SHP77 treated with DMSO at 0.1 percent for 48 hours (cell line): Measurements from ENCODE around the gene IGFBP7.

ENCODE experiments used
- DNase-seq: peaks from one replicate; lab custom pipeline; 2025; lab: John Stamatoyannopoulos, UW

Gene IGFBP7

GRCh38 chr4:57129477-57129876 is 19.3 kb upstream of the IGFBP7 start:
- no peak for DNase-seq

- no peak for DNase-seq
Measured at GRCh38 chr4:57127361-57127760, 17.2 kb upstream of the IGFBP7 start.

- DNase-seq = no peak
Measured at GRCh38 chr4:57125996-57126395, 15.8 kb upstream of the IGFBP7 start.

- no peak for DNase-seq
Measured at GRCh38 chr4:57124145-57124544, 14.0 kb upstream of the IGFBP7 start.

GRCh38 chr4:57122959-57123358 is 12.8 kb upstream of the IGFBP7 start:
- DNase-seq = no peak

- DNase-seq = no peak
Measured at GRCh38 chr4:57119054-57119651, 9.0 kb upstream of the IGFBP7 start.

GRCh38 chr4:57117491-57117890 is 7.3 kb upstream of the IGFBP7 start:
- DNase-seq = no peak

- DNase-seq = no peak
Measured at GRCh38 chr4:57116245-57116644, 6.1 kb upstream of the IGFBP7 start.

GRCh38 chr4:57114973-57115372 is 4.8 kb upstream of the IGFBP7 start:
- DNase-seq = no peak

GRCh38 chr4:57113870-57114269 is 3.7 kb upstream of the IGFBP7 start:
- DNase-seq = no peak

GRCh38 chr4:57110640-57111511 is 691 bp upstream of the IGFBP7 start:
- no peak for DNase-seq

- no peak for DNase-seq
Measured at GRCh38 chr4:57109411-57109846, 756 bp downstream of the IGFBP7 start.

- no peak for DNase-seq
Measured at GRCh38 chr4:57106181-57106580, 4.0 kb downstream of the IGFBP7 start.

- DNase-seq = no peak
Measured at GRCh38 chr4:57104706-57105560, 5.3 kb downstream of the IGFBP7 start.

GRCh38 chr4:57103051-57103450 is 7.1 kb downstream of the IGFBP7 start:
- DNase-seq = no peak

GRCh38 chr4:57102050-57102624 is 8.0 kb downstream of the IGFBP7 start:
- no peak for DNase-seq

GRCh38 chr4:57100979-57101651 is 9.1 kb downstream of the IGFBP7 start:
- no peak for DNase-seq

- DNase-seq = no peak
Measured at GRCh38 chr4:57099363-57099762, 10.8 kb downstream of the IGFBP7 start.

- no peak for DNase-seq
Measured at GRCh38 chr4:57098941-57099340, 11.2 kb downstream of the IGFBP7 start.

GRCh38 chr4:57098415-57098814 is 11.8 kb downstream of the IGFBP7 start:
- DNase-seq = no peak

GRCh38 chr4:57097711-57098110 is 12.5 kb downstream of the IGFBP7 start:
- no peak for DNase-seq

GRCh38 chr4:57095956-57096355 is 14.2 kb downstream of the IGFBP7 start:
- DNase-seq = no peak
